ENCODE data around the gene VIPR2.
"Not testable (repeated sequence)": the region's sequence is repeated elsewhere in the genome, so short reads cannot be mapped to it uniquely, and the experiment has no call there.

The VIPR2 gene

GRCh38 chr7:159010411-159010810, 134.3 kb downstream of the VIPR2 start:
- TF ChIP-seq SPI1 (IDR thresholded peaks at IDR 0.05; ENCODE audit: low read depth, low read length) (no peak), POLR2A (IDR thresholded peaks at IDR 0.05; ENCODE audit: low read depth, low read length) (no peak), POU2F2 (IDR thresholded peaks at IDR 0.05; ENCODE audit: low read depth, low read length) (no peak), POLR2AphosphoS5 (IDR thresholded peaks at IDR 0.05; ENCODE audit: low read depth, low read length) (no peak), TAF1 (IDR thresholded peaks at IDR 0.05; ENCODE audit: low read depth, low read length) (no peak), PAX5 (IDR thresholded peaks at IDR 0.05; ENCODE audit: insufficient read depth, low read length, severe bottlenecking) (no peak)
- no peak for DNase-seq (ENCODE audit: insufficient read length, low spot score)
- FAIRE-seq: no peak

- TF ChIP-seq TAF1 (IDR thresholded peaks at IDR 0.05; ENCODE audit: low read depth, low read length): no peak
- TF ChIP-seq PAX5 (IDR thresholded peaks at IDR 0.05; ENCODE audit: insufficient read depth, low read length, severe bottlenecking): no peak
- no peak for TF ChIP-seq POLR2AphosphoS5 (IDR thresholded peaks at IDR 0.05; ENCODE audit: low read depth, low read length)
- TF ChIP-seq POU2F2 (IDR thresholded peaks at IDR 0.05; ENCODE audit: low read depth, low read length): no peak
- TF ChIP-seq SPI1 (IDR thresholded peaks at IDR 0.05; ENCODE audit: low read depth, low read length): no peak
- TF ChIP-seq POLR2A (IDR thresholded peaks at IDR 0.05; ENCODE audit: low read depth, low read length): no peak
- FAIRE-seq (no peak), DNase-seq (ENCODE audit: insufficient read length, low spot score) (no peak)
Measured at GRCh38 chr7:159009951-159010350, 134.7 kb downstream of the VIPR2 start.

DNA sequence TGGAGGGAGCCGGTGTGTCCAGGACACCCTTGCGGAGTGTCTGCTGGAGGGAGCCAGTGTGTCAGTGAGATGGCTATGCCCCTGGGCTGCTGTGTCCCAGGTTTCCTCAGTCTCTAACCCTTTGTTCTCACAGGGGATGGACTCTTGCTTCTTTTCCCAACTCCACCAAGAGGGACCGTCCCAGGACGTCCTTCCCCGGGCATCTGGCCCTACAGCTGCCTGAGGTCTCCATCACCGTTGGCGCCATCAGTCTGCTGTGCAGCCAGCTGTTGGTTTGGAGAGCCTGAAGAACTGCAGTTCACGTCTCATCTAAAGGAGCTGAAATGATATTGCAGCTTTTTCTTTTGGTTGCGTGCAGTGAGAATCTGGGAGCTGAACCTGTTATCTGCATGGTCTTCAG, 136.2 kb downstream of the VIPR2 start:
- no peak for TF ChIP-seq POLR2A (IDR thresholded peaks at IDR 0.05; ENCODE audit: low read depth, low read length)
- no peak for FAIRE-seq

GRCh38 chr7:159007996-159008389, 136.7 kb downstream of the VIPR2 start:
- TF ChIP-seq PAX5 (IDR thresholded peaks at IDR 0.05; ENCODE audit: insufficient read depth, low read length, severe bottlenecking): no peak
- no peak for FAIRE-seq
- no peak for DNase-seq (ENCODE audit: insufficient read length, low spot score)

More for the DNA sequence above, 136.2 kb downstream of the VIPR2 start:
- DNase-seq (ENCODE audit: insufficient read length, low spot score): no peak

DNA sequence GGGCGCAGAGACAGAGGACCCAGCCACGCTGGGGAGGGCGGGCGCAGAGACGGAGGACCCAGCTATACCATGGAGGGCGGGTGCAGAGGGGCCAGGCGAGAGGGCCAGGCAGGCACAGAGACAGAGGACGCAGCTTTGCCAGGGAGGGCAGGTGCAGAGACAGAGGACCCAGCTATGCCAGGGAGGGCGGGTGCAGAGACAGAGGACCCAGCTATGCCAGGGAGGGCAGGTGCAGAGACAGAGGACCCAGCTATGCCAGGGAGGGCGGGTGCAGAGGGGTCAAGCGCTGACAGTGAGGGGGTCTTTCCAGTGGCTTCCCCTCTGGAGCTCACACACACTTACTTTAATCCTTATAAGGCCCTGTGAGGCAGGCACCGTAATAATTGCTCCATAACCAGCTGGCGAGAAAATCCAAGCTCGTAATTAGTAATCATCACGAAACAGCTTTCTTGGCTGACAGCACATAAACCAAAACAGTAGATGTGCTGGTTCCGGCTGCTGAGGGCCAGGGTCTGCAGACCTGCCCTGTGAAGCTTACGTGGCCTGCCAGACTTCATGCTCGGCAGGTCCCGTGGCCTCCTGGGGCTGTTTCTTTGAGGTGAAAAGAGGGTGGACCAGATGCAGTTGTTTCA, 137.2 kb downstream of the VIPR2 start:
- DNase-seq (ENCODE audit: insufficient read length, low spot score) (no peak), FAIRE-seq (no peak)
- no peak for TF ChIP-seq TAF1 (IDR thresholded peaks at IDR 0.05; ENCODE audit: low read depth, low read length)
- no peak for TF ChIP-seq POLR2AphosphoS5 (IDR thresholded peaks at IDR 0.05; ENCODE audit: low read depth, low read length)
- no peak for TF ChIP-seq PAX5 (IDR thresholded peaks at IDR 0.05; ENCODE audit: insufficient read depth, low read length, severe bottlenecking)
- TF ChIP-seq SPI1 (IDR thresholded peaks at IDR 0.05; ENCODE audit: low read depth, low read length): no peak
- TF ChIP-seq POU2F2 (IDR thresholded peaks at IDR 0.05; ENCODE audit: low read depth, low read length): no peak
- TF ChIP-seq POLR2A (IDR thresholded peaks at IDR 0.05; ENCODE audit: low read depth, low read length): no peak

- TF ChIP-seq SPI1 (IDR thresholded peaks at IDR 0.05; ENCODE audit: low read depth, low read length): no peak
- no peak for TF ChIP-seq POLR2AphosphoS5 (IDR thresholded peaks at IDR 0.05; ENCODE audit: low read depth, low read length)
- no peak for TF ChIP-seq TAF1 (IDR thresholded peaks at IDR 0.05; ENCODE audit: low read depth, low read length)
- no peak for TF ChIP-seq POLR2A (IDR thresholded peaks at IDR 0.05; ENCODE audit: low read depth, low read length)
- no peak for TF ChIP-seq POU2F2 (IDR thresholded peaks at IDR 0.05; ENCODE audit: low read depth, low read length)
- no peak for TF ChIP-seq PAX5 (IDR thresholded peaks at IDR 0.05; ENCODE audit: insufficient read depth, low read length, severe bottlenecking)
- FAIRE-seq (no peak), DNase-seq (ENCODE audit: insufficient read length, low spot score) (no peak)
Measured at GRCh38 chr7:159006610-159007130, 138.0 kb downstream of the VIPR2 start.

GRCh38 chr7:159006022-159006609, 138.6 kb downstream of the VIPR2 start:
- not testable (repeated sequence) for DNase-seq (ENCODE audit: insufficient read length, low spot score); FAIRE-seq

GRCh38 chr7:159005618-159006017, 139.0 kb downstream of the VIPR2 start:
- FAIRE-seq (no peak), DNase-seq (ENCODE audit: insufficient read length, low spot score) (no peak)
- no peak for TF ChIP-seq TAF1 (IDR thresholded peaks at IDR 0.05; ENCODE audit: low read depth, low read length)
- no peak for TF ChIP-seq SPI1 (IDR thresholded peaks at IDR 0.05; ENCODE audit: low read depth, low read length)
- TF ChIP-seq POLR2AphosphoS5 (IDR thresholded peaks at IDR 0.05; ENCODE audit: low read depth, low read length): no peak
- TF ChIP-seq POLR2A (IDR thresholded peaks at IDR 0.05; ENCODE audit: low read depth, low read length): no peak
- no peak for TF ChIP-seq POU2F2 (IDR thresholded peaks at IDR 0.05; ENCODE audit: low read depth, low read length)
- TF ChIP-seq PAX5 (IDR thresholded peaks at IDR 0.05; ENCODE audit: insufficient read depth, low read length, severe bottlenecking): no peak

DNA sequence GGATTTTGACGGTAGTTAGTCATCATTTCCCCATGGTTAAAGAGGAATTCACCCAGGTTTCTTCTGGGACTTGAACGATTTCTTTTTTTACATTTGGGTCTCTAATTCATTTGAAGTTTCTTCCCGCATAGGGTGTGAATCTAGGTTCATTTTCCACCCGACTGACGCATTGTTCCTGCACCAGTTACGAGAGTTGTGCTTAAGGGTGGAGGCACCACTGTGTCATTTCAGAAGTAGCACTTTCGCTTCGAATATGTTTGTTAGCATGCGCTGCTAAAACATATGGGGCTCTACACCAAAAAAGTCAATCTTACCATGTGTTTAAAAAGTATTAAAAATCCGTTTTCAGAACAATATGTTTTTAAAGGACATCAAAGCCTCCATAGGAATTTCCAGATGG, 140.3 kb downstream of the VIPR2 start:
- TF ChIP-seq PAX5 (IDR thresholded peaks at IDR 0.05; ENCODE audit: insufficient read depth, low read length, severe bottlenecking): no peak
- TF ChIP-seq POLR2A (IDR thresholded peaks at IDR 0.05; ENCODE audit: low read depth, low read length): no peak
- no peak for TF ChIP-seq TAF1 (IDR thresholded peaks at IDR 0.05; ENCODE audit: low read depth, low read length)
- TF ChIP-seq POU2F2 (IDR thresholded peaks at IDR 0.05; ENCODE audit: low read depth, low read length): no peak
- no peak for TF ChIP-seq SPI1 (IDR thresholded peaks at IDR 0.05; ENCODE audit: low read depth, low read length)
- no peak for TF ChIP-seq POLR2AphosphoS5 (IDR thresholded peaks at IDR 0.05; ENCODE audit: low read depth, low read length)
- no peak for DNase-seq (ENCODE audit: insufficient read length, low spot score)
- FAIRE-seq: no peak

DNA sequence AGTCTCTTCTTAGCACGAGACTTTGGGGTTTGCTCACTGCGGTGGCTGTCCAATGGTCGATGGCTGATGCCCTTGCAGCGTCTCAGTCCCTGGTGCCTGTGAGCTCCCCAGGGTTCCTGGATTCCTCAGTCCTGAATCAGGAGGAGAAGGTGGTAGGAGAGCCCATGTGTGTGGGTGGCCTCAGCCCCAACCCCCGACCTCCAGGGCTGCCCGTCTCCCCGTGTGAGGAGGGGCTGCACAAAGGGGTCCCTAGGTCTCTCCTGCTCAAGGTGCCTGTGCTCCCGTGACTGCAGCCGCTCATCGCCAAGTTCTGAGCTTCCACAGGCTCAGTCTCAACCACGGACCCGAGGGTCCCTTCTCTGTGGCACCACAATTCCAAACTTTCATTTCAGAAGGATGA, 142.9 kb downstream of the VIPR2 start:
- FAIRE-seq (no peak), DNase-seq (ENCODE audit: insufficient read length, low spot score) (no peak)
- no peak for TF ChIP-seq TAF1 (IDR thresholded peaks at IDR 0.05; ENCODE audit: low read depth, low read length)
- TF ChIP-seq PAX5 (IDR thresholded peaks at IDR 0.05; ENCODE audit: insufficient read depth, low read length, severe bottlenecking): no peak
- no peak for TF ChIP-seq SPI1 (IDR thresholded peaks at IDR 0.05; ENCODE audit: low read depth, low read length)
- no peak for TF ChIP-seq POLR2AphosphoS5 (IDR thresholded peaks at IDR 0.05; ENCODE audit: low read depth, low read length)
- no peak for TF ChIP-seq POLR2A (IDR thresholded peaks at IDR 0.05; ENCODE audit: low read depth, low read length)
- no peak for TF ChIP-seq POU2F2 (IDR thresholded peaks at IDR 0.05; ENCODE audit: low read depth, low read length)
